ENCODE data around the gene TACC2.

TACC2 gene

GRCh38 chr10:122279725-122280141 lies 290.8 kb downstream of the TACC2 start:
- DNase-seq (ENCODE audit: low read depth), result no peak

GRCh38 chr10:122280156-122280555 lies 291.2 kb downstream of the TACC2 start:
- DNase-seq (ENCODE audit: low read depth), result no peak

DNA sequence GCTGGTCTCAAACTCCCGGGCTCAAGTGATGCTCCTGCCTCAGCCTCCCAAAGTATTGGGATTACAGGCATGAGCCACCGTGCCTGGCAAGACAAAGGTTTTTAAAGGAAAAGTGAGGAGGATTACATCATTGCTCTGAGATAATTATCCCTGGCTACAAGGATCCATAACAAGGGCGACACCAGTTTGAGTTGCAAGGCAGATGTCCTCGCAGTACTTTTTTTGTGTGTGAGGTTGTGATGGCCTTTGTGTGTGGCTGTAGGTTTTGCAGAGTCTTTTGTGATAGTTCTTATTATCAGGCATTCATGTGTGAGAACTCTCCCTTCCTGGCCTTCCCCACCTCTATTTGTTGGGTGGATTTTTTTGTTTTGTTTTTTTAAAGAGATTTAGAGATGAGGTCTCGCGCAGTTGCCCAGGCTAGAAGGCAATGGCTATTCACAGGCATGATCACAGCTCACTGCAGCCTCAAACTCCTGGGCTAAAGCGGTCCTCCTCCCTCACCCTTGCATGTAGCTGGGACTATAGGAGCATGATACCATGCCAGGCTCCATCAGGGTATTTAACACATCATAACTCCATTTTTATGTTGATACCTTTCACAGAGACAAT lies 292.2 kb downstream of the TACC2 start:
- DNase-seq (ENCODE audit: low read depth), result no peak

DNA sequence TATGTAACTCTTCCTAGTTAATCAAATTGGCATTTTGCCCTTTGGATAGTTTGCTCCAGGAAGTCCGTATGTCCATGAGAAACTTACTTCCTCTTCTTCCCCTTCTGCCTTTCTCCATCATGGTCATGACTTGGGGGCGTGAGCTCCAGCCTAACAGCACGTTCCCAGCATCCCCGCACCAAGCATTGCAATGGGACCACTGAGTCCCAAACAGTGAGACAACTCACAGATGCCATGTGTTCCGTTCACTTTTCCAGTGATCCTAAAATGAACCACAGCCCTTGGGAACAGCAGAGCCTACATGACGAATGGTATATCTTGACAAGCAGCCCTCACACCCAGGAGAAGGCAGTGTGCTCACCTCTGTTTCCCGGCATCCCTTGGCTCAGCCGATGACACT lies 292.8 kb downstream of the TACC2 start:
- no peak for DNase-seq (ENCODE audit: low read depth)

DNA sequence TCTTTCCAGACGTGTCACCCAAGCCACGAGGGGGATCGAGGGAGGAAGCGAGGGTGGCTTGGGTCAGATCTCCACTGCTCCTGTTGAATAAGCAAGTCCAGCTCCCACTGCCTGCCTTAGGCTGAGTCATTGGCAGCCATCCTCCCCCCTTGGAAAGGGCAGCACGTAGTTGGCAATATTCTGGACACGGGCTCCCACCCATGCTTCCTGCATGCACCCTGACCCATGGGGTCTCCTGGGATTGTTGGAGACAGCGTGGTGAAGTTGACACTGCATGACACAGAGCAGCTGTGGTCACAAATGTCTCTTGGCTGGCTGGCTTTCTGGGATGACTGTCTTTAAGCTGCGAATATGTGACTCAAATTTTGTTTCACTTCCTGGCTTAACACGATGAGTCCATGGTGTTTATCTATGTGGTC lies 293.3 kb downstream of the TACC2 start:
- peak; percentile 38 for DNase-seq (ENCODE audit: low read depth)

DNA sequence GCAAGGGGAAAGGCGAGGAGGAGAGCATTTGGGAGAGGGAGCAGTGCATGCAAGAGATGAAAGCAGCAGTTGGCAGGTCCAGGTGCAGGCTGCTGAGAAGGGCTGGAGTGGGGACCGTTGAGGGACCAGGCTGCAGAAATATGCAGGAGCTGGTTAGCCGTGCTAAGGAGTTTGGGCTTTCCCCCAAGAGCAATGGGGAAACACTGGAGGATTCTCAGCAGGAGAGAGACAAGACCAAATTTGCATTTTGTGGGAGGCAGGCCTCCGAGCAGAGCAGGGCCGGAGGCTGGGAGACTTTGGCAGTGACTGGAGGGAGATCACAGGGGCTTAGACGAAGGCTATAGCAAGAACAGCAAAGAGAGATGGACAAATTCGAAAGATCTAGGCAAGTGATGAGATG lies 293.9 kb downstream of the TACC2 start:
- DNase-seq (ENCODE audit: low read depth), result no peak

GRCh38 chr10:122285506-122286444 lies 296.8 kb downstream of the TACC2 start:
- no peak for DNase-seq (ENCODE audit: low read depth)

GRCh38 chr10:122286867-122287266 lies 297.9 kb downstream of the TACC2 start:
- peak; percentile 67 for DNase-seq (ENCODE audit: low read depth)

DNA sequence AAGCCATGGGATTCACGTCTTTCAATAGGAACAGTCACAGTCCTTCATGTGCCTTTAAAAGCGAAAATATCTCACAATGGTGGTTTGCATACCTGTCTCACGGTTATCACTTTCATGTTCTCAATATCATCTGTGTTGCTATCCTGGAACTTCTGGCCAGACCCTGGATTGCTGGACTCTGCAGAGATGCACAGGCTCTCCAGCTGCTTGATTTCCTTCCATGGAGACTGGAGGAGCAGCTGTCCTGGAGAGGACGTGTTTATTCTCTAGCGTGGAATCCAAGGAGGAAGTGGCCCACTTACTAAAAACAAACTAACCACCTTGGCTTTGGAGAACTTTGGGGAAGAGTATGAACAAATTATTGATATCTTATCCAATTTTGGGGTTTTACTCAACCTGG lies 298.6 kb downstream of the TACC2 start:
- DNase-seq (ENCODE audit: low read depth), result no peak

GRCh38 chr10:122288262-122288661 lies 299.3 kb downstream of the TACC2 start:
- no peak for DNase-seq (ENCODE audit: low read depth)

DNA sequence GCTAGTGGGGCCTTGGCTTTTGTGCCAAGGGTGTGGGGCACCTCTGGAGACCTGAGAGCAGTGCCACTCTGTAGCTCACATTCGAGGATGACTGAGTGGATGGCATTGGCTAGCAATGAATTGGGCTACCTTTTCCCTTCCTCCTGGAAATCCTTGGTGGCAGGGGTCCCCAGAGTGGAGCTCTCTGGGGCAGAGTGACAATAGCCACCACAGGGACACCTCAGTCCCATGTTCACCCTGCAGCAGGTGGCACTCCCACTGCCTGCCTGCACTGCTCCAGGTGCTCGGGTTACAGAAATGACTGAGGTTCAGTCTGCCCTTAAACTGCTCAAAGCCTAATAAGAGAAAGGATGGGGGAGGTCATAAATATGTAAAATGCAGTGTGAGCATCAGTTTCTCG lies 300.0 kb downstream of the TACC2 start:
- DNase-seq (ENCODE audit: low read depth), result no peak

- DNase-seq (ENCODE audit: low read depth), result no peak
These were observed 301.4 kb downstream of the TACC2 start for GRCh38 chr10:122290334-122290733.

DNA sequence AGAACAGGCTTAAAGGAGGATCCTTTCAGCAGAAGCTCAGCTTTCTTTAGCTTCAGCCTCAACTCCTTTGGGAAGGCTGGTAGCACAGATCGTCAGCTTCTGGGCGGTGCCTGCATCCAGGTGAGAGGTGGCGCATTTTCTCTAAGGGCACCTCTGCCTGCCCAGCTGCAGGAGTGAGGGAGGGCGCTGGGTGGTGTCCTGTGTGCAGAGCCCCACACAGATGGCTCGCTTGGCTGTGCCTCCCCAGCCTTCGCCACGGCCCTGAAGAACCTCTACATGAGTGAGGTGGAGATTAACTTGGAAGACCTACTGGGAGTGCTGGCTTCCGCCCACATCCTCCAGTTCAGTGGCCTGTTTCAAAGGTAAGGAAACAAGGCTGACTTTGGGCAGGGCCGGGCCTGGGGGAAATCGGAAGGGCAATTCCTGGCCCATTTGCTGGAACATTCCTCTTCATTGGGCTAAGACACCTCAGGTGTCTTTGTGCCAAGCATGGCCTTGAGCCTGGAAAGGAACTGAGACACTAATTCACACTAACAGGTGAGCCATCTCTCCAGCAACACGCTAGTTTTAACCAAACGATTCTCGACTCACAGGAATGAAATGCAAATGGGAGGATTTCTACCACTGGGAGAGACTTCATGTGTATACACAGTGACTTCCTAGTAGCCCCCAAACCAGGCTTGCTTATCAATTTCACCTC lies 302.0 kb downstream of the TACC2 start:
- DNase-seq (ENCODE audit: low read depth), result no peak

- DNase-seq (ENCODE audit: low read depth), result no peak
These were observed 302.8 kb downstream of the TACC2 start for GRCh38 chr10:122291739-122292138.

- DNase-seq (ENCODE audit: low read depth), result no peak
These were observed 303.4 kb downstream of the TACC2 start for GRCh38 chr10:122292376-122292775.

DNA sequence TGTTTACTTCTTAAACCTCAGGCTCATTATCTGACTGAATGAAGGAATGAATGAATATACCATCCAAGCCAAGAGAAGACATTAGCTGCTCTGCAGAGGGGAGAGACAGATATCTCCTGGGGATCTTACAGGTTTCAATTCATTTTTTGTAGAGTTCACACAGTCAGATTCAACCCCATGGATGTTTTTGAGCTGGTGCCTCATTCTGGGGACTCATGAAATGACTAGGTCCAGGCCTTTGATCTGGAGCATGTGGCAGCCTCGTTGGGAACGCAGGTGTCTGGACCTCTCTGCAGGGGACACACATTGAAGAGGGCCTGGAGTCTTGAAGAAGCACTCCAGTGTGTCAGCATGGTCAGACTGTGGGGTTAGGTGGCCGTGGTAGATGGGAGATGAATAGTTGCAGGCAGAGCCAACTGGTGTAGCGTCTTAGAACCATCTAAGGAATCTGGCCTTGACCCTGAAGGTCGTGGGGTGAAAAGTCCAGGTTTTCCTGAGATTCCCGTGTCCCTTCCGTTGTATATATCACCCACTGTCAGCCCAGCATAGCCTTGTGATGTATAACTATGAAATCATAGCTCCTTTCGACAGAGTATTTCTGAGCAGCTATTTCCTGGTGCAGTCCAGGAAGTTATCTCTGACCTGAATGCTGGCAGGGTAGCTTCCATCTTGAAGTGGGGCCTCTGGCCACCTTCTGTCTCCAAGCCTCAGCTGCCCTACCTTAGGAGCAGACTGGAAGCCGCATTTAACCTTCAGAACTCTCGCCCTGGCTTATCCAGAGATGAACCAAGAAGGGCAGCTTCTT lies 304.4 kb downstream of the TACC2 start:
- no peak for DNase-seq (ENCODE audit: low read depth)

DNA sequence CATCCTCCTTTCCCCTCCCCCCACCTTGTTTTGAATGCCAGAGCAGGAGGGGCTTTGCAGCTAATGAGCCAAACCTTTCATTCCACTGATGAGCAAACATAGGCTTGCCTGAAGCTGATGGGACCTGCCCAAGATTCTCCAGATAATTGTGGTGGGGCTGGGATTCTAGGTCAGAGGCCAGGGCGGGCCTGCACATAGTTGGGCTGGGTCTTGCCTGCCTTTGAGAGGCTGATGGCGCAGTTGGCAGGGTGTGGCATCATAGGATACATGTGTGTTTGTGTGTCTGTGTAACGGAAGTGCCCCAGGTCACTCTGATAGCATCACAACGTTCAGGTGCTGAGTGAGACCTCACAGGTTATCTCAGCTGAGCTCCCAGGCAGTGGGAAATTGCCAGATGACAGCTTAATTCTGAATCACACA lies 305.0 kb downstream of the TACC2 start:
- no peak for DNase-seq (ENCODE audit: low read depth)

GRCh38 chr10:122294511-122295450 lies 305.8 kb downstream of the TACC2 start:
- DNase-seq (ENCODE audit: low read depth), result no peak

DNA sequence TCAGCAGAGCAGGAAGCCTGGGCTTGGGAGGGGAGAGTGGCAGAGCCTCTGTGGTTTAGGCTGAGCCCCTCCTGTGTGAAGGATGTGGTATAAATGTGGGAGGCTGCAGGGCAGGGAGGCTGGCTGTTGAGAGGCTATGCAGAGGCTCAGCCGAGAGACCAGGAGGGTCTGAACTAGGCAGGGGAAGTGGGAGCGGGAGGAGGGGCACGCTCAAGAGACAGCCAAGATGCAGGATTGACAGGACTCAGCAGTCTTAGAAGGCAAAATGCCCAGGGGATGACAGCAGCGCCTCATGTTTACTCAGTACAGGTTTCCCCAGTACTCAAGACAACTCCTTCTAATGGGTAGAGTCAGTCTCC lies 306.5 kb downstream of the TACC2 start:
- DNase-seq (ENCODE audit: low read depth), result no peak

DNA sequence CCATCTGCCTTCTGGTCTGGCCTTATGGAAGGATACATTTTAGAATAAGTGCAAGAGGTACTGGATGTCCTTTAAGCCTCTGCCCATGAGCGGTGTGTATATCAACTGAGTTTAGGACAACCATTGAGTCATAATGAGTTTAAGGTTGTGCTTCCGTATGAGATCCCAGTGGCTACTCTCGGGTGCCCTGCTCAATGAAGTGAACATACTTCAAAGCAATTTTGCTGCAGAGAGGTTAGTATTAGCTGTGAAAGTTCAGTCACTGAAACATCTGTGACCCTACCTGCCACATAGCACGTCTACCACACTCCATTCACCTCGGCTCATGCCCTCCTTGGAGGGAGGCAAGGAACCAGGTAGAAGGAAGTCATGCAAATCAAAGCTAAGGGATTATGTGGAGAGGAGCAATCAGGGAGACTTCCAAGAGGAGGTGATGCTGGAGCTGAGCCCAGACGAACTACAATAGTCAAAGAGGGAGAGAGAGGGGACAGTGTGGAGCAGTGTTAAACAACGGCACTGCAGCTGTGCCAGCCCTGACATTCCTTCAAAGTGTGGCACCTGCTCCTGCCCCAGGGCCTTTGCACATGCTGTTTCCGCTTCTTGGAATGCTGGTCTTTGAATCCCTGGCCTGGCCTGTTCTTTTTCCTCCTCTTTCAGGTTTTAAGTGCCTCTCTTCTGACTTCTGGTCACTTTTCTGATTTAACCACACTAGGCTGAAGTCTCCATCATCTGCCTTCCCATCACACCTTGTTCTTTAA lies 307.6 kb downstream of the TACC2 start:
- DNase-seq (ENCODE audit: low read depth), result no peak
